PC-9 (cell line): ENCODE measurements around the gene SLC35F3. TPM values are rescaled to one million over a fixed set of nuclear protein-coding genes. Genes with fewer than 3 reads are reported as not detected.

Experiments
- BruUV-seq: library from RNA; stranded (reverse); fragments of 400-500 nt; replicated peaks from 2 replicates; lab custom pipeline; 2021; lab: Mats Ljungman, UMichigan
- CTCF ChIA-PET: fragments of 300-600 bp; sonication (Branson Sonifier 250); formaldehyde crosslinking; loops from one replicate; lab custom pipeline; 2022; ENCODE audit warnings: antibody characterized with exemption; lab: Charles Lee
- POLR2A ChIA-PET: fragments of 300-600 bp; sonication (Branson Sonifier 250); formaldehyde crosslinking; loops from one replicate; lab custom pipeline; 2022; ENCODE audit warnings: antibody characterized with exemption; ENCODE audit not compliant: unreplicated experiment; lab: Charles Lee
- DNase-seq, 2 experiments: peaks; one replicate each; pipeline versions ENCODE4 v3.0.0 to v3.0.0-alpha.2; 2015 to 2022; ENCODE audit warnings: mixed read lengths in 1 of 2
- H2AFZ ChIP-seq: fragments of 200-600 bp; sonication (generic); 2 replicates; pipeline ENCODE4 v1.8.1; 2017; ENCODE audit warnings: antibody characterized with exemption
- H3F3A ChIP-seq: fragments of 200-600 bp; sonication (generic); 2 replicates; pipeline ENCODE4 v1.8.1; 2017; ENCODE audit warnings: antibody characterized with exemption, mild to moderate bottlenecking, low read depth; ENCODE audit not compliant: insufficient read depth
- H3K27ac ChIP-seq: fragments of 200-600 bp; sonication (generic); 2 replicates; pipeline ENCODE4 v1.6.1; 2016; ENCODE audit warnings: mixed run types
- H3K27me3 ChIP-seq: fragments of 200-600 bp; sonication (generic); 2 replicates; pipeline ENCODE4 v1.6.1; 2016; ENCODE audit warnings: low read depth, mixed run types; ENCODE audit not compliant: insufficient read depth
- H3K36me3 ChIP-seq: fragments of 200-600 bp; sonication (generic); 2 replicates; pipeline ENCODE4 v1.6.1; 2016; ENCODE audit warnings: low read depth, mixed run types
- H3K4me1 ChIP-seq: fragments of 200-600 bp; sonication (generic); replicated peaks from 2 replicates; pipeline ENCODE4 v1.6.1; 2016; ENCODE audit warnings: mixed run types; ENCODE audit not compliant: insufficient read depth
- H3K4me2 ChIP-seq: fragments of 200-600 bp; sonication (generic); 2 replicates; pipeline ENCODE4 v1.6.1; 2017; ENCODE audit warnings: mixed run types
- H3K4me3 ChIP-seq: fragments of 200-600 bp; sonication (generic); 2 replicates; pipeline ENCODE4 v1.6.1; 2016; ENCODE audit warnings: mixed run types
- H3K79me2 ChIP-seq: fragments of 200-600 bp; sonication (generic); 2 replicates; pipeline ENCODE4 v1.6.1; 2017; ENCODE audit warnings: low read depth, mixed run types
- H3K9me2 ChIP-seq: fragments of 200-600 bp; sonication (generic); 2 replicates; pipeline ENCODE4 v1.8.1; 2017; ENCODE audit warnings: mild to moderate bottlenecking; ENCODE audit not compliant: insufficient read depth
- H3K9me3 ChIP-seq: fragments of 200-600 bp; sonication (generic); 2 replicates; pipeline ENCODE4 v1.8.1; 2016; ENCODE audit warnings: low read depth; ENCODE audit not compliant: insufficient read depth
- H4K20me1 ChIP-seq: fragments of 200-600 bp; sonication (generic); 2 replicates; pipeline ENCODE4 v1.8.1; 2017; ENCODE audit not compliant: insufficient read depth
- CTCF ChIP-seq: fragments of 200-600 bp; sonication (generic); conservative IDR thresholded peaks from 2 replicates; pipeline ENCODE4 v1.6.1; 2017; ENCODE audit warnings: mixed run types, antibody characterized with exemption, mild to moderate bottlenecking, moderate library complexity
- EZH2 ChIP-seq: fragments of 200-600 bp; sonication (generic); IDR thresholded peaks from 2 replicates; pipeline ENCODE4 v1.8.0; 2017; ENCODE audit warnings: antibody characterized with exemption, low read depth
- intact Hi-C: fragments of 100-400 bp; cut with micrococcal nuclease; formaldehyde crosslinking; loops from one replicate; pipeline ENCODE4 v1.10.0; 2022; ENCODE audit not compliant: unreplicated experiment
- total RNA-seq: library from RNA; stranded (reverse); gene quantifications from 2 replicates; pipeline ENCODE4 v1.2.3, GENCODE V29; 2021

The SLC35F3 gene
- total RNA-seq, 1 experiment from 2014 or later, result 6.1 TPM

GRCh38 chr1:234186037-234186688, 281.7 kb downstream of the SLC35F3 start:
- H4K20me1 ChIP-seq, result no peaks in the 10 kb centered on the region
- H3K27ac ChIP-seq, result peak overlapping the region; percentile 17; the same call in 1 of the 2 replicates
- peak; percentile 77 to 98 for DNase-seq
- intact Hi-C loops, result no loop called here
- H2AFZ ChIP-seq, result no peak overlapping the region
- peaks cover 5% of the 10 kb centered on the region; the same call in 1 of the 2 replicates for H3K9me3 ChIP-seq
- no peaks in the 10 kb centered on the region for H3K36me3 ChIP-seq
- H3K9me2 ChIP-seq, result no peaks in the 10 kb centered on the region
- H3K4me3 ChIP-seq, result no peak overlapping the region
- TF ChIP-seq CTCF (no peak), EZH2 (no peak)
- POLR2A ChIA-PET, result interaction anchor here (0.6 kb wide), 1 partner anchor 938 kb away, joined by 5 read pairs; no protein-coding TSS in a partner anchor
- H3F3A ChIP-seq, result peaks cover 21% of the 10 kb centered on the region
- BruUV-seq, result no TSS peak
- CTCF ChIA-PET, result interaction anchor here (0.6 kb wide), 1 partner anchor 13 kb away, joined by 3 read pairs; no protein-coding TSS in a partner anchor
- no peaks in the 10 kb centered on the region for H3K79me2 ChIP-seq
- no peaks in the 10 kb centered on the region for H3K27me3 ChIP-seq
- H3K4me2 ChIP-seq, result peak overlapping the region; percentile 59
- H3K4me1 ChIP-seq, result peaks cover 23% of the 10 kb centered on the region

- ChIA-PET POLR2A (interaction anchor here (0.7 kb wide), 1 partner anchor 33 kb away, joined by 3 read pairs; no protein-coding TSS in a partner anchor), CTCF (no interaction called here)
- peak in 1 of 2 experiments; percentile 3 for DNase-seq
- H3K9me2 ChIP-seq, result no peaks in the 10 kb centered on the region
- H3K9me3 ChIP-seq, result 0 out of 2 replicates have a peak, but pooled peaks cover 5% of the 10 kb centered on the region
- H3K79me2 ChIP-seq, result no peaks in the 10 kb centered on the region
- H3K4me1 ChIP-seq, result peaks cover 23% of the 10 kb centered on the region
- H4K20me1 ChIP-seq, result no peaks in the 10 kb centered on the region
- TF ChIP-seq CTCF, result no peak; the same call in 1 of the 2 replicates
- no peak for TF ChIP-seq EZH2
- peaks cover 21% of the 10 kb centered on the region for H3F3A ChIP-seq
- no peak overlapping the region for H2AFZ ChIP-seq
- H3K27ac ChIP-seq, result no peak overlapping the region
- no TSS peak for BruUV-seq
- intact Hi-C loops, result no loop called here
- H3K4me3 ChIP-seq, result no peak overlapping the region
- H3K36me3 ChIP-seq, result no peaks in the 10 kb centered on the region
- H3K27me3 ChIP-seq, result no peaks in the 10 kb centered on the region
- no peak overlapping the region for H3K4me2 ChIP-seq
These were observed 283.9 kb downstream of the SLC35F3 start for GRCh38 chr1:234188454-234188792.

- CTCF ChIA-PET, result no interaction called here
- Histone ChIP-seq H3K4me1 (no peaks in the 10 kb centered on the region), H3K9me2 (no peaks in the 10 kb centered on the region), H3K4me2 (no peak overlapping the region), H3K27me3 (no peaks in the 10 kb centered on the region), H3K27ac (no peak overlapping the region), H3K36me3 (no peaks in the 10 kb centered on the region), H3F3A (no peaks in the 10 kb centered on the region), H3K4me3 (no peak overlapping the region), H2AFZ (no peak overlapping the region), H3K9me3 (no peaks in the 10 kb centered on the region), H3K79me2 (no peaks in the 10 kb centered on the region), H4K20me1 (no peaks in the 10 kb centered on the region)
- BruUV-seq, result no TSS peak
- DNase-seq, result no peak
- TF ChIP-seq EZH2 (no peak), CTCF (no peak)
- POLR2A ChIA-PET, result no interaction called here
- intact Hi-C loops, result no loop called here
These were observed 293.4 kb downstream of the SLC35F3 start for GRCh38 chr1:234197839-234198238.
